ENCODE results near the gene CMTM7. TPM values are rescaled to one million over a fixed set of nuclear protein-coding genes. Genes with fewer than 3 reads are reported as not detected.

Gene CMTM7
- total and polyA plus RNA-seq, 12 donors = 5.4 to 19.2 (median 13.0) TPM

- Histone ChIP-seq H3K9me3 (replicated peaks in 1 of 3) (no peaks in the 10 kb centered on the region), H3K27me3 (no peaks in the 10 kb centered on the region), H3K27ac (no peak overlapping the region), H3K36me3 (replicated peaks in 1 of 2) (no peaks in the 10 kb centered on the region), H3K4me1 (replicated peaks in 1 of 2) (no peaks in the 10 kb centered on the region), H3K4me3 (no peak overlapping the region)
- no peak for TF ChIP-seq POLR2A (IDR thresholded peaks at IDR 0.05)
- no peak for TF ChIP-seq CTCF (IDR thresholded peaks at IDR 0.05)
- intact Hi-C loops (cut with DNase I) = no loop called here
- DNase-seq = no peak
- 94 to 100% (median 98%) methylated on average over 7 to 10 of the region's 10 CpGs for WGBS, 4 donors
Observed at GRCh38 chr3:32367442-32367841, 24.2 kb upstream of the CMTM7 start.

- Histone ChIP-seq H3K27ac (no peak overlapping the region), H3K36me3 (replicated peaks in 1 of 2) (no peaks in the 10 kb centered on the region), H3K27me3 (no peaks in the 10 kb centered on the region), H3K4me1 (replicated peaks in 1 of 2) (no peaks in the 10 kb centered on the region), H3K4me3 (no peak overlapping the region), H3K9me3 (replicated peaks in 1 of 3) (no peaks in the 10 kb centered on the region)
- intact Hi-C loops (cut with DNase I) = no loop called here
- TF ChIP-seq CTCF (IDR thresholded peaks at IDR 0.05) = no peak
- no peak for TF ChIP-seq POLR2A (IDR thresholded peaks at IDR 0.05)
- no peak for DNase-seq
- 79 to 88% (median 83%) methylated on average over 7 of the region's 7 CpGs for WGBS, 4 donors
Observed at GRCh38 chr3:32371461-32372212, 20.0 kb upstream of the CMTM7 start.

- H3K4me1 ChIP-seq (replicated peaks in 1 of 2) = no peaks in the 10 kb centered on the region
- no peaks in the 10 kb centered on the region for H3K27me3 ChIP-seq
- WGBS, 4 donors = 94 to 98% (median 96%) methylated on average over 4 of the region's 4 CpGs
- H3K9me3 ChIP-seq (replicated peaks in 1 of 3) = no peaks in the 10 kb centered on the region
- H3K27ac ChIP-seq = no peak overlapping the region
- DNase-seq = no peak
- H3K4me3 ChIP-seq = no peak overlapping the region
- H3K36me3 ChIP-seq (replicated peaks in 1 of 2) = no peaks in the 10 kb centered on the region
- intact Hi-C loops (cut with DNase I) = no loop called here
- TF ChIP-seq POLR2A (IDR thresholded peaks at IDR 0.05) (no peak), CTCF (IDR thresholded peaks at IDR 0.05) (no peak)
Observed at GRCh38 chr3:32372213-32372490, 19.5 kb upstream of the CMTM7 start.

- DNase-seq = no peak
- no peaks in the 10 kb centered on the region for H3K27me3 ChIP-seq
- no peak overlapping the region for H3K4me3 ChIP-seq
- TF ChIP-seq POLR2A (IDR thresholded peaks at IDR 0.05) = no peak
- TF ChIP-seq CTCF (IDR thresholded peaks at IDR 0.05) = no peak
- intact Hi-C loops (cut with DNase I) = no loop called here
- no peak overlapping the region for H3K27ac ChIP-seq
- H3K9me3 ChIP-seq (replicated peaks in 1 of 3) = no peaks in the 10 kb centered on the region
- H3K36me3 ChIP-seq (replicated peaks in 1 of 2) = no peaks in the 10 kb centered on the region
- H3K4me1 ChIP-seq (replicated peaks in 1 of 2) = no peaks in the 10 kb centered on the region
- WGBS, 4 donors = 84 to 90% (median 85%) methylated on average over 5 of the region's 5 CpGs
Observed at GRCh38 chr3:32373276-32373675, 18.4 kb upstream of the CMTM7 start.

Data from adrenal gland (tissue), 12 donors.